ENCODE data around the gene AGRN. TPM values are rescaled to one million over a fixed set of nuclear protein-coding genes. Genes with fewer than 3 reads are reported as not detected.

AGRN gene
- total RNA-seq, 4 donors from 2014 or later = 33.0 to 103 (median 41.4) TPM

DNA sequence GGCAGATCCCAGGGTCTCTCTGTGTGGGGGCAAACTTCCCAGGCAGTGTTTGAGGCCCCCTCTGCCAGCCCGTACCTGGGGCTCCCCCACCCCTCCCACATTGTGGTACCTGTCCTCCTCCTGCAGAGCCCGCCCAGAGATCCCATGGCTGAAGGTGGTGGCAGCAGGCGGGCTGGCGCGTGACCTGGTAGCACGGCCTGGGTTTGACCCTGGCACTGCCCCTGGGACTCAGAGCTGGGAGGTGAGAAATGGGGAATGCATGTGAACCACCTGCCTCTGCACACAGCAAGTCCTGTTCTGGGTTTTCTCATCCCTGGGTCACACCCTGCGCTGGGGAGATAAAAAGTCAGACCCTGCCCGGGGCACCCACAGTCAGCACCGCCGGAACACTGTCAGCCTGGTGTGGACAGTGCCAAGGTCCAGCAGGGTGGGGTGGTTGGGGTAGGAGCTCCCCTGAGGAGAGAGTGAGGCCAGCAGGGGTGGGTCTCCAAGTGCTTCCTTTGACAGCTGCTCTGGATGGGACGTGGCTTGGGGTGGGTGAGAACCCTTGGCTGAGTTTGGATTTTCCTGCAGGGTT is 11.8 kb downstream of the AGRN start:
- no peak overlapping the region for H3K27ac ChIP-seq
- no peak for TF ChIP-seq POLR2A (IDR thresholded peaks at IDR 0.05)
- TF ChIP-seq CTCF (IDR thresholded peaks at IDR 0.05) = no peak
- DNase-seq = peak in 1 of 3 donors; percentile 71
- no peaks in the 10 kb centered on the region for H3K9me3 ChIP-seq
- H3K36me3 ChIP-seq = no peaks in the 10 kb centered on the region
- H3K27me3 ChIP-seq = peaks cover 0 to 19% of the 10 kb centered on the region in 2 donors
- peaks cover 0 to 32% (median 20%) of the 10 kb centered on the region in 4 donors for H3K4me1 ChIP-seq
- no peak overlapping the region for H3K4me3 ChIP-seq

- Histone ChIP-seq H3K27ac (no peak overlapping the region), H3K4me1 (peaks cover 0 to 32% (median 20%) of the 10 kb centered on the region in 4 donors), H3K27me3 (peaks cover 0 to 19% of the 10 kb centered on the region in 2 donors), H3K36me3 (no peaks in the 10 kb centered on the region), H3K4me3 (peak overlapping the region; percentile 31 to 60 (median 52)), H3K9me3 (no peaks in the 10 kb centered on the region)
- peak in 1 of 3 donors; percentile 66 for DNase-seq
- TF ChIP-seq CTCF (IDR thresholded peaks at IDR 0.05) = peak in 3 of 6 experiments; percentile 19 to 36 (median 35)
- TF ChIP-seq POLR2A (IDR thresholded peaks at IDR 0.05) = no peak
These were observed 12.5 kb downstream of the AGRN start for GRCh38 chr1:1032424-1032823.

DNA sequence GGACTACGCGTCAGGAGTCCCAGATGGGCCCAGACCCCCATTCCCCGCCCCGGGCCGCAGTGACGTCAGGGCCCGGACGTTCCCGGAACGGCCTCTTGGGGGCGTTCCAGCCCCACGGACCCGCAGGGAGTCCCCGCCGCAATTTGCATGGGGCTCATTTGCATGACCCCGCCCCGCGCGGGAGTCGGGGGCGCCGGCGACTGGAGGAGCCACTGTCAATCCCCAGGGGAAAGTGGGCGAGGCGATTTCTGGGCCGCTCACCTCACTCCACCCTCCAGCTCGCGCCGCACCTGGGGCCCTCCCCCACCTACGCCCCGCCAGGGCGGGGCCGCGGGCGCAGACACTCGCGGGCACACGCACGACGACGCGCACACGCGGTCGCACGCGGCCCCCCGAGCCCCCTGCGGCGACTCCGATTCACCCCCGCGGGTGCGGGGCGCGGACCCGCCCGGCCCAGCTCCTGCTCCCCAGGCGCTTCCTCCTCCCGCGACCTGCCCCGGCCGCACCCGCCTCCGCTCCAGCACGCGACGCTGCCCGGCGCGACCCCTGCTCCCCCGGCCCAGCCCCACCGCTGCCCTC is 13.2 kb downstream of the AGRN start:
- Histone ChIP-seq H3K27me3 (peaks cover 0 to 19% of the 10 kb centered on the region in 2 donors), H3K9me3 (no peaks in the 10 kb centered on the region), H3K4me3 (peak overlapping the region; percentile 31 to 60 (median 52)), H3K4me1 (peaks cover 0 to 32% (median 20%) of the 10 kb centered on the region in 4 donors), H3K36me3 (no peaks in the 10 kb centered on the region), H3K27ac (peak overlapping the region in 1 of 4 donors; percentile 25)
- DNase-seq = peak; percentile 89 to 96 (median 93)
- TF ChIP-seq POLR2A (IDR thresholded peaks at IDR 0.05) (no peak), CTCF (IDR thresholded peaks at IDR 0.05) (peak; percentile 71 to 87 (median 80))

GRCh38 chr1:1033731-1034438 is 14.0 kb downstream of the AGRN start:
- Histone ChIP-seq H3K9me3 (no peaks in the 10 kb centered on the region), H3K36me3 (no peaks in the 10 kb centered on the region), H3K27ac (peak overlapping the region in 1 of 4 donors; percentile 25), H3K4me3 (peak overlapping the region; percentile 31 to 60 (median 52)), H3K4me1 (peaks cover 0 to 32% (median 23%) of the 10 kb centered on the region in 4 donors), H3K27me3 (peaks cover 0 to 19% of the 10 kb centered on the region in 2 donors)
- TF ChIP-seq CTCF (IDR thresholded peaks at IDR 0.05) (no peak), POLR2A (IDR thresholded peaks at IDR 0.05) (no peak)
- no peak for DNase-seq

GRCh38 chr1:1034439-1034781 is 14.5 kb downstream of the AGRN start:
- no peak for TF ChIP-seq CTCF (IDR thresholded peaks at IDR 0.05)
- TF ChIP-seq POLR2A (IDR thresholded peaks at IDR 0.05) = no peak
- no peaks in the 10 kb centered on the region for H3K9me3 ChIP-seq
- H3K27me3 ChIP-seq = peaks cover 0 to 19% of the 10 kb centered on the region in 2 donors
- no peaks in the 10 kb centered on the region for H3K36me3 ChIP-seq
- no peak overlapping the region for H3K27ac ChIP-seq
- H3K4me1 ChIP-seq = peaks cover 1 to 36% (median 28%) of the 10 kb centered on the region in 4 donors
- no peak for DNase-seq
- H3K4me3 ChIP-seq = peak overlapping the region in 1 of 4 donors; percentile 48

Measured in Peyer's patch (tissue), 4 donors.